HUES64 (cell line): ENCODE results near the gene C9orf152.

ENCODE experiments used
- H3K27ac ChIP-seq: 2 replicates; pipeline ENCODE4 v1.7.0; 2013; ENCODE audit warnings: low read depth, low read length, inconsistent platforms
- H3K27me3 ChIP-seq: 2 replicates; pipeline ENCODE4 v1.6.1; 2013; ENCODE audit warnings: mild to moderate bottlenecking, low read length; ENCODE audit not compliant: insufficient read depth
- H3K36me3 ChIP-seq: 2 replicates; pipeline ENCODE4 v1.6.1; 2013; ENCODE audit warnings: mild to moderate bottlenecking, low read length; ENCODE audit not compliant: insufficient read depth
- H3K4me1 ChIP-seq: 2 replicates; pipeline ENCODE4 v1.6.1; 2013; ENCODE audit warnings: mild to moderate bottlenecking, low read length, moderate library complexity; ENCODE audit not compliant: insufficient read depth
- H3K4me3 ChIP-seq: 2 replicates; pipeline ENCODE4 v1.5.1; 2013; ENCODE audit warnings: mild to moderate bottlenecking, low read length, moderate library complexity
- H3K9ac ChIP-seq: 2 replicates; pipeline ENCODE4 v1.6.1; 2013; ENCODE audit warnings: mild to moderate bottlenecking, low read depth, low read length
- H3K9me3 ChIP-seq: 2 replicates; pipeline ENCODE4 v1.6.1; 2013; ENCODE audit warnings: low read depth, low read length; ENCODE audit not compliant: insufficient read depth
- WGBS: fragments of 150-250, 120-280 bp; methylation state at CpG from one replicate; pipeline ENCODE4 v1.1.7; 2013; ENCODE audit warnings: missing lambda C conversion rate; 5-methylcytosine and 5-hydroxymethylcytosine counted together

The C9orf152 gene

DNA sequence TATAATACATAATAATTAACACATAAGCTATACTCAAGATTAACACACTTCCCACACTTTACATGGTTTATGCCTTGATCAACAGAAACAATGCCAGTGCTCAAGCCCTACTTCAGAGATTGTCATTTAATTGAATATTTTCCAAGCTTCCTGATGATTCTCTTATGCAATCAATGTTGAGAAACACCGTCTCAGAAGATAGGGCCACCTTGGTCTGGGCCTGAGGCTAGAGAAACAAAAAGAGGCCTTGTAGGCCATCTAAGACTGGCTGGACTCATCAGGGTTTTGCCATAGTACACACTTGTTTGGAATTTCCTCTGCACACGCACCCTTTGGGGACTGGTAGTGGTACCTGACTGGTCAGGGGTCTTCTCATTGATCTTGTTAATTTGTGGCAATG is 16.3 kb downstream of the C9orf152 start:
- H3K4me3 ChIP-seq: no peak overlapping the region
- H3K9ac ChIP-seq: no peak overlapping the region
- WGBS: 89% methylated on average over 2 of the region's 2 CpGs

DNA sequence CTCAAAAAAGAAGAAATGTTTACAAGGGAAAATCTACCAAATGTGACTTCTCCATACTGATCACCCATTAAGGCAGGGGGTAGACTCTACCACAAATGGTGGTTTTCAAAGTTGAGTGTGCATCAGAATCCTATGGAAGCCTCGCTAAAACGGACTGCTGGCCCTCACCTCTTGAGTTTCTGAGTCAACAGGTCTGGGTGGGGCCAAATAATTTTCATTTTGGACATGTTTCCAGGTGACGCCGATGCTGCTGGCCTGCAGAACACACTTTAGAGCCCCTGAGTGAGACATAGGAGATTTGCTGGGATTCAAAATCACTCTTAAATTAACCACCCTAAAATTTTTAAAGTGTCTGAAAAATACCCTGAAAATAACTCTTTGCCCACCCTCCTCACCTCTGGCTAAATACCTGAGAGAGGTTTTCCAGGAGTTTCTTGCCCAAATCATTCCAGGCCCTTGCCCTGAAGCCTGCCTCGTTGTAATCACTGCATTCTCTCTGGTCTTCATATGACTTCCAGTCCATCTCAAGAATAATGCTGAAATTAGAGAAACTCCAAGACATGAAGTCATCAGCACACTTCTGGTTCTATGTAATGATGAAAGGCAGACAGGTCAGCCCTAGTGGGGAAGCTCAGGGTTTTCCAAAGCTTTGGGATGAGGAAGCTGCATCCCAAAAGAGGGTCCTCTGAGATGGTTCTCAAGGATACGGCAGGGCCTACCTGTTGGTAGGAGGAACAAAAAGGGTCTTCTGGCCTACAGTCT is 18.2 kb downstream of the C9orf152 start:
- Histone ChIP-seq H3K9ac (no peak overlapping the region), H3K27ac (no peak overlapping the region)
- 95% methylated on average over 6 of the region's 6 CpGs for WGBS

More for the DNA sequence above, 16.3 kb downstream of the C9orf152 start:
- Histone ChIP-seq H3K9me3 (no peaks in the 10 kb centered on the region), H3K27ac (no peak overlapping the region), H3K4me1 (no peaks in the 10 kb centered on the region), H3K36me3 (no peaks in the 10 kb centered on the region), H3K27me3 (no peaks in the 10 kb centered on the region)

DNA sequence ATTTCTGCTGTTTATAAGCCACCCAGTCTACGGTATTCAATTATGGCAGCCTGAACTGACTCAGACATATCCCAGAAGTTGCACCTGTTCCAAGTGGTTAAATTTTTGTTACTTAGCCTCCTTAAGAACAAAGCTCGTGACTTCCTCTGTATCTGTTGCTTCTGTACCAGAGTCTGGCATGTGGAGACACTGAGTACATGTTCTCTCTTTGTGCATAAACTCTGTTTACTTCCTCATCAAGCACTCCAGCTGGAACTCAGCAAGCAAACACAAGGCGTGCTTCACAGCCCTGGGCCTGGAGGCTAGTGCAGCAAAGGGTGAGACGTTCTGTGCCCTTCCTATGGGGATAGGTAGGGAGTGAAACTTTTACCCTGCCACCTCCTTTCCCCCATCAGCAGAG is 19.0 kb downstream of the C9orf152 start:
- H3K27ac ChIP-seq: no peak overlapping the region

More for the DNA sequence above, 18.2 kb downstream of the C9orf152 start:
- Histone ChIP-seq H3K36me3 (no peaks in the 10 kb centered on the region), H3K9me3 (no peaks in the 10 kb centered on the region), H3K27me3 (no peaks in the 10 kb centered on the region), H3K4me3 (no peak overlapping the region), H3K4me1 (no peaks in the 10 kb centered on the region)

DNA sequence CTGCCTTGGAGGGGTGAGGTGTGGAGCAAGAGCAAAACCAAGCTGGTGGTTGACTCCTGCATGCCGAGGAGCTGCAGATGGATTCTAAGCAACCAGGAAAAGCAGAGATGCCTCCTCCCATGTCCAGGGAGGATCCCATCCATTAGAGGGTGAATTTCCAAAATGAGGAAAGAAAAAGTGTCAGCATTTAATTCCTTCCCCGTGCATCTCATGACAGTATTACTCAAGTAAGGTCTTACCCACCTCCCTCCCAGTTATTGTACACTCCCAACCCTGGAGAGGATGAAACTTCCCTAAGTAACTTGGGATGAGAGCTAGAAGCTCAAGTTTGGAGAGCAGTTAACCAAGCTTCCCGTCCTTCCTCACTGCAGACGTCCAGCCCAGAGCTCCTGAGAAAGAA is 19.9 kb downstream of the C9orf152 start:
- Histone ChIP-seq H3K9ac (no peak overlapping the region), H3K4me1 (no peaks in the 10 kb centered on the region), H3K9me3 (no peaks in the 10 kb centered on the region), H3K27ac (no peak overlapping the region), H3K27me3 (no peaks in the 10 kb centered on the region), H3K36me3 (no peaks in the 10 kb centered on the region), H3K4me3 (no peak overlapping the region)
- WGBS: 87% methylated on average over 3 of the region's 4 CpGs

More for the DNA sequence above, 19.0 kb downstream of the C9orf152 start:
- Histone ChIP-seq H3K9ac (no peak overlapping the region), H3K36me3 (no peaks in the 10 kb centered on the region), H3K27me3 (no peaks in the 10 kb centered on the region), H3K9me3 (no peaks in the 10 kb centered on the region), H3K4me3 (no peak overlapping the region), H3K4me1 (no peaks in the 10 kb centered on the region)
- WGBS: 95% methylated on average over 2 of the region's 4 CpGs

DNA sequence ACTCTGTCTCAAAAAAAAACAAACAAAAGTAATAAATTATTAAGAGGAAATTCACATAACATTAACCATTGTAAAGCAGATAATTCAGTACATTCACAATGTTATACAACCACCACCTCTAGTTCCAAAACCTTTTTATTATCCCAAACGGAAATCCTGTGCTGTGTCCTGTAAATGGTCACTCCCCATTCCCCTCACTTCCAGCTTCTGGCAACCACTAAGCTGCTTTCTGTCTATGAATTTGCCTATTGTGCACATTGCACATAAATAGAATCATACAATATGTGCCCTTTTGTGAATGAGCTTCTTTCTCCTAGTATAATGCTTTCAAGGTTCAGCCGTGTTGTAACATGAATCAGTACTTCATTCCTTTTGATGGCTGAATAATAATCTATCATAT is 20.8 kb downstream of the C9orf152 start:
- no peak overlapping the region for H3K27ac ChIP-seq
- H3K27me3 ChIP-seq: no peaks in the 10 kb centered on the region
- H3K4me3 ChIP-seq: no peak overlapping the region
- no peak overlapping the region for H3K9ac ChIP-seq
- H3K4me1 ChIP-seq: no peaks in the 10 kb centered on the region
- WGBS: 86% methylated on average over 1 of the region's 2 CpGs
- no peaks in the 10 kb centered on the region for H3K36me3 ChIP-seq
- H3K9me3 ChIP-seq: no peaks in the 10 kb centered on the region

DNA sequence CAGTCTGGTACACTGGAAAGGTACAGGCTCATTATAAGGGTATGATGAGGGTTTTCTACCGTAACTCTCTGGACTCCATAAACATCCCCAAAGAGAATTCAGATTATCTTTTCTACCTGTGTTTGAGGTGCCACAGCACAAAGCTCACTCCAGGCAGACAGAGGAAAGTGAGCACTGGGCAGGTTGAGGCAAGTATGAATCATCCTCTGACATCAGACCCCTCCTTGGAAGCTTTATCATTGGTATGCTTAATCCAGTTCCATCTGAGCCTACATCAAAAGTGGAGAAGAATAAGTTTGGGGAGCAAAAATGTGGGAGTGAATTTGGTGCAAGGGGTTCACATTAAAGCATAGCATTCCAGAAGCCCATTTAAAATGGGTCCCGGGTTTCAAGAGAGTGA is 21.7 kb downstream of the C9orf152 start:
- H3K4me1 ChIP-seq: no peaks in the 10 kb centered on the region
- H3K9ac ChIP-seq: no peak overlapping the region
- H3K27me3 ChIP-seq: no peaks in the 10 kb centered on the region
- no peaks in the 10 kb centered on the region for H3K36me3 ChIP-seq
- WGBS: 93% methylated on average over 1 of the region's 2 CpGs
- H3K27ac ChIP-seq: no peak overlapping the region
- H3K4me3 ChIP-seq: no peak overlapping the region
- no peaks in the 10 kb centered on the region for H3K9me3 ChIP-seq

DNA sequence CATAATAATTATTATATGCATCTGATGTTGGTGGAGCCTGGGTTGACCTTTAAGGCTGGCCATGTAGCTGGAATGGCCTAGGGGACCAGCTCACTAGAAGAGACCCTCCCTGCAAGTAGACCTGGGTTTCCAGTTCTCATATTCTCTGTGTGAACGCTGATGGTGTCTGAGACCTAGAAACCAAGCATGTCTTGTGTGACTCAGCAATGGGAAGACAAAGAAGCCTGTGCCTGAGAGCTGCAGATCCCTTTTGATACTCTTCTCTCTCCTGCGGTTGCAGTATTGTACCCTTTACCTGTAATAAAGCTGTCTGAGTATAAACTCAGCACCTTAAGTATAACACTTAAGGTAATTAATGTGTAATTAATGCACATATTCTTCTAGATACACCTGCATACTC is 22.2 kb downstream of the C9orf152 start:
- Histone ChIP-seq H3K27ac (no peak overlapping the region), H3K4me3 (no peak overlapping the region), H3K4me1 (no peaks in the 10 kb centered on the region), H3K9ac (no peak overlapping the region), H3K36me3 (no peaks in the 10 kb centered on the region), H3K9me3 (0 out of 2 replicates have a peak, but pooled peaks cover 2% of the 10 kb centered on the region), H3K27me3 (no peaks in the 10 kb centered on the region)
- 99% methylated on average over 2 of the region's 2 CpGs for WGBS

DNA sequence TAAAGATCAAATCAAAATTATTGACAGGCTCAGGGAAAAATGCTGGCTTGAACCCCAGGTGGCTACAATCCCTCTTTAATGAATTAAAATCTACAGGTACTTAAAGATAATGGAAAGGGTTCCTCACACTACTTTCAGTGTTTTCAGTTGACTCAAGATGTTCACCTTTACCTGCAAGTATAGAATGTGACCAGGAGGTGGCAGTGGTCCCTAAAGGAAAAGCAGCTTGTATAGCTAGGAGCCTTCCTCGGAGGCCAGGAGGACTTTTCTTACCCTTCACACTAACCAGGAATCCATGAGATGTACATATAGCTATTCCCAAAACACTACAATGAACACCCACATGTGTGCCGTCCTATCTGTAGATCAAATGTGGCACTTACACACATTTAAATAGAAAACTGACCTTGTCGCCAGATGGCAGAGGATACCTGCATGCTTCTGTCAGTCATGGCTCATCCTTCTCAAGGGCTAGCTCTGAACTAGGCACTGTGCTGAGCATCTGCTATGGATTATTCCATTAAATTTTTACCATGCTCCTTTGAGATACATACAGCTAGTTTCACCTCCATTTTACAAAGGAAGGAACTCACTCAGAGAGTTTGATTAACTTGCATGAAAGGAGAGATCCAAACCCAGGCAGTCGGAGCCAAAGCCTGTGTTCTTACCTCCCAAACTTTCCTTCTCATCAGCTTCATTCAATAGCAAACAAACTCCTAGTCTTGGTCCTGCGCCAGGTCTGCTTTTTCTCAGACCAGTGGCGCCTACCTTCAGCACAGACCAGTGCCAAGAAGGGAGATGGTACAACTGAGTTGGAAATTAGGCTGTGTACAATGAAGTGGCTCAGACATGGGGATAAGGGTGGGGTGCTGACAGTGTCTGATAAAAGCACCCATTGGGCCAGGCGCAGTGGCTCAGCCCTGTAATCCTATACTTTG is 24.5 kb downstream of the C9orf152 start:
- H3K9me3 ChIP-seq: 0 out of 2 replicates have a peak, but pooled peaks cover 7% of the 10 kb centered on the region
- WGBS: 82% methylated on average over 7 of the region's 7 CpGs
- H3K4me1 ChIP-seq: no peaks in the 10 kb centered on the region
- H3K36me3 ChIP-seq: no peaks in the 10 kb centered on the region
- no peak overlapping the region for H3K9ac ChIP-seq
- H3K27me3 ChIP-seq: no peaks in the 10 kb centered on the region
- H3K27ac ChIP-seq: no peak overlapping the region
- no peak overlapping the region for H3K4me3 ChIP-seq

DNA sequence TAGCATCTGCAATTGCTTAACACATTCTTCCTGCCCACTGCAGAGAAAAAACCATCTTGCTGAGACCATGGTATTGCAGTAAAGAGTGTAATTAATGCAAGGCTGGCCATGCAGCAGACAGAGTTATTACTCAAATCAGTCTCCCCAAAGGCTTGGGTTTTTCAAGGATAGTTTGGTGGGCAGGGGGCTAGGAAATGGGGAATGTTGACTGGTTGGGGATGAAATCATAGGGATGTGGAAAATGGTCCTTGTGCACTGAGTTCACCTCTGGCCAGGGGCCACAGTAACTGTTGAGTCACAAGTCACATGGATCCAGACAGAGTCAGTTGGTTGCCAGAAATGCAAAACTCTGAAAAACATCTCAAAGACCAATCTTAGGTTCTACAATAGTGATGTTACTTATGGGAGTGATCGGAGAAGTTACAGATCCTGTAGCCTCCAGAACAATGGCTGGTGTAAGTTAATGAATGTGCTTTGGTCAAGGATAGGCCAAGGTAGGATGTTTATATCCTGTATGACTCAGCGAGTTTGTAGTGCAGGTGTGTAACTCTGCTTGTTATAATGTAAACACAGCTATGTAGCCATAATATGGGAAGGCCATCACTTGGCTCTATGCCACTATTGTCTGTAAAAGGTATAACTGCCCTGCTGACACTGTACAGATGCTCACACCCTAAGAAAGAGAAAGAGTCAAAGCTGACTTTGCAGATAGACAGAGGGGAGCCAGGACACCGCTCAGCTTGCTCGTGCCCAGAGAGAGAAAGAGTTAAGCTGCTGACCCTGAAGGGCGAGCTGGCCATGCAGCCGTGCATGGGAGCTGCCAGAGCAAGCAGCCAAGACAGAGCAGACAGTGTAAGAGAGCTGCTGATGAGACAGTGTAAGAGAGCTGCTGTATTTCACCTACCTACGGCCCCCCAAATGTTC is 27.2 kb downstream of the C9orf152 start:
- no peaks in the 10 kb centered on the region for H3K27me3 ChIP-seq
- H3K27ac ChIP-seq: no peak overlapping the region
- 93% methylated on average over 7 of the region's 7 CpGs for WGBS

DNA sequence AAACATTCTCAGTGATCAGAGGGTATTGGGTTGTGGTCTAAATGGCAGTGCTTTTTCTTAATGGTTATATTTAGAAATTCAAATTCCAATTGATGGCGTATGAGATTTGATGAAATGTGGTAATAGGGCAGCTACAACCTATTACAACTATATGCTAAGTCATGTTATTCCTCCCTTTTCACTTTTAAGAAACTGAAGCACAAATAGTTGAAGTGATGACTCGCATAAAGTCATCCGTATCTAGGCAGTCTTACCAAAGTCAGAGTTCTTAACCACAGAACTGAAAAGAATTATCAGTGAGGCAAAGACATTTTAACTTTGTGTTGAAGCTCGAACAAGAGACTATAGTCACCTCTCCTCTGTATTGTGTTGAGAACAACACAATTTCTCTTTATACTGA is 28.2 kb downstream of the C9orf152 start:
- no peak overlapping the region for H3K27ac ChIP-seq
- no peak overlapping the region for H3K9ac ChIP-seq
- H3K27me3 ChIP-seq: no peaks in the 10 kb centered on the region
- 0 out of 2 replicates have a peak, but pooled peaks cover 7% of the 10 kb centered on the region for H3K9me3 ChIP-seq
- no peak overlapping the region for H3K4me3 ChIP-seq
- 97% methylated on average over 2 of the region's 4 CpGs for WGBS
- no peaks in the 10 kb centered on the region for H3K4me1 ChIP-seq
- H3K36me3 ChIP-seq: no peaks in the 10 kb centered on the region

More for the DNA sequence above, 27.2 kb downstream of the C9orf152 start:
- Histone ChIP-seq H3K9ac (no peak overlapping the region), H3K36me3 (no peaks in the 10 kb centered on the region), H3K9me3 (0 out of 2 replicates have a peak, but pooled peaks cover 7% of the 10 kb centered on the region), H3K4me3 (no peak overlapping the region), H3K4me1 (no peaks in the 10 kb centered on the region)
